A549 (cell line): ENCODE measurements around the gene XRN1. TPM values are rescaled to one million over a fixed set of nuclear protein-coding genes. Genes with fewer than 3 reads are reported as not detected.

ENCODE experiments used
- ATAC-seq, 2 experiments: fragments of 200-7000 bp in 1 of 2; fragments of >200 bp in 1 of 2; cut with Nextera tagmentation in 1 of 2; cut with Tn5 transposase in 1 of 2; 3 replicates each; pipeline versions ENCODE4 v1.8.0 to v1.9.1; 2018 to 2020; ENCODE audit warnings: mild to moderate bottlenecking in 1 of 2, moderate library complexity in 1 of 2
- CTCF ChIA-PET: fragments of 300-600 bp; sonication (Branson Sonifier 250); formaldehyde crosslinking; extraction: SDS; loops from one replicate; lab custom pipeline; 2021; ENCODE audit warnings: antibody characterized with exemption, inconsistent platforms; lab: Yijun Ruan, JAX
- POLR2A ChIA-PET: fragments of 350-600 bp; formaldehyde crosslinking; extraction: SDS; loops from one replicate; lab custom pipeline; 2021; ENCODE audit warnings: antibody characterized with exemption, inconsistent platforms; lab: Yijun Ruan, JAX
- DNase-seq, 2 experiments: peaks; one replicate each; pipeline versions ENCODE4 v3.0.0 to v3.0.0-alpha.2; 2011 to 2016; ENCODE audit warnings: low read depth in 1 of 2, low spot score in 1 of 2
- FAIRE-seq: peaks from 2 replicates; lab custom pipeline; 2011; peaks lifted over from hg19 to GRCh38; lab: Jason Lieb, UNC
- H3K27ac ChIP-seq, 2 experiments: fragments of >200 bp; sonication (Bioruptor Twin); formaldehyde crosslinking; 3 replicates each; pipeline ENCODE4 v1.5.1; 2016 to 2017
- H3K4me1 ChIP-seq: fragments of >200 bp; sonication (Bioruptor Twin); formaldehyde crosslinking; 3 replicates; pipeline ENCODE4 v1.6.1; 2016
- H3K4me2 ChIP-seq: fragments of >200 bp; sonication (Bioruptor Twin); formaldehyde crosslinking; 3 replicates; pipeline ENCODE4 v1.6.1; 2016
- H3K4me3 ChIP-seq: fragments of >200 bp; sonication (Bioruptor Twin); formaldehyde crosslinking; 3 replicates; pipeline ENCODE4 v1.5.1; 2016
- H3K9me3 ChIP-seq: fragments of >200 bp; sonication (Bioruptor Twin); formaldehyde crosslinking; 3 replicates; pipeline ENCODE4 v1.6.1; 2016
- CEBPB ChIP-seq, 2 experiments: fragments of >200 bp in 1 of 2; sonication (Bioruptor Twin) in 1 of 2; formaldehyde crosslinking in 1 of 2; IDR thresholded peaks; 2 replicates each; pipeline ENCODE4 v1.6.1; 2012 to 2016
- CHD2 ChIP-seq: fragments of 150-350 bp; IDR thresholded peaks from 2 replicates; pipeline ENCODE4 v1.6.1; 2014; ENCODE audit warnings: low read length; ENCODE audit not compliant: partially characterized antibody
- FOSL2 ChIP-seq, 2 experiments: fragments of 450-650 bp in 1 of 2; fragments of >200 bp in 1 of 2; sonication (Bioruptor Twin) in 1 of 2; formaldehyde crosslinking; IDR thresholded peaks; 2 replicates each; pipeline versions ENCODE4 v1.5.0 to v1.6.1; 2016 to 2020; ENCODE audit warnings: mild to moderate bottlenecking in 1 of 2, moderate library complexity in 1 of 2
- JUN ChIP-seq, 2 experiments: fragments of >200 bp; sonication (Bioruptor Twin); formaldehyde crosslinking; IDR thresholded peaks; 2 replicates in 1 of 2; 3 replicates in 1 of 2; pipeline ENCODE4 v1.6.1; 2016 to 2017
- KDM5A ChIP-seq: fragments of 200-600 bp; sonication (generic); IDR thresholded peaks from 2 replicates; pipeline ENCODE4 v1.6.1; 2016; ENCODE audit warnings: antibody characterized with exemption, mild to moderate bottlenecking
- PHF8 ChIP-seq: fragments of 200-600 bp; sonication (generic); IDR thresholded peaks from 2 replicates; pipeline ENCODE4 v1.6.1; 2016; ENCODE audit warnings: low read depth, mild to moderate bottlenecking, antibody characterized with exemption, moderate library complexity, borderline replicate concordance
- POLR2A ChIP-seq: IDR thresholded peaks from 2 replicates; pipeline ENCODE4 v1.6.1; 2012; ENCODE audit warnings: mild to moderate bottlenecking, low read length
- POLR2AphosphoS2 ChIP-seq: conservative IDR thresholded peaks from 2 replicates; pipeline ENCODE4 v1.6.1; 2012; ENCODE audit warnings: low read length, improper control_type of control experiment, inconsistent platforms
- RFX5 ChIP-seq: fragments of 450-650 bp; IDR thresholded peaks from 2 replicates; pipeline ENCODE4 v1.7.1; 2014; ENCODE audit warnings: antibody characterized with exemption, mild to moderate bottlenecking, moderate library complexity
- SMC3 ChIP-seq: fragments of >200 bp; sonication (Bioruptor Twin); formaldehyde crosslinking; IDR thresholded peaks from 3 replicates; pipeline ENCODE4 v1.6.1; 2018; ENCODE audit warnings: inconsistent platforms
- TFCP2L1 ChIP-seq: fragments of 250-450 bp; sonication (Bioruptor Pico); IDR thresholded peaks from 2 replicates; pipeline ENCODE4 v1.5.0; 2021; ENCODE audit warnings: mild to moderate bottlenecking
- TP53 ChIP-seq: fragments of 250-450 bp; sonication (Bioruptor Pico); IDR thresholded peaks from 2 replicates; pipeline ENCODE4 v1.5.0; 2021; ENCODE audit warnings: mild to moderate bottlenecking, moderate library complexity
- WGBS: methylation state at CpG from one replicate; pipeline ENCODE4 v1.1.6; 2017; ENCODE audit errors: missing lambda C conversion rate; 5-methylcytosine and 5-hydroxymethylcytosine counted together
- polyA minus RNA-seq: library from RNA; depleted of rRNA, polyadenylated mRNA; stranded (reverse); fragments of >200 nt; gene quantifications from 2 replicates; pipeline ENCODE4 v1.2.3, GENCODE V29; 2011; rRNA and poly(A)+ RNA removed
- polyA plus RNA-seq, 4 experiments: library from polyadenylated mRNA; depleted of rRNA in 3 of 4; stranded (reverse); fragments of >200 nt; fragmentation: RNase III in 1 of 4; extraction: RNeasy Plus Mini Kit Qiagen cat#74134 plus additional on column Dnase treatment in 1 of 4; gene quantifications; 2 replicates in 3 of 4; 3 replicates in 1 of 4; pipeline ENCODE4 v1.2.3, GENCODE V29; 2011 to 2017
- TF ChIP-seq, protein P1 (sequence below): IDR thresholded peaks from 2 replicates; pipeline ENCODE4 v1.6.1; 2012
- TF ChIP-seq, protein P2 (sequence below): fragments of >200 bp; sonication (Bioruptor Twin); formaldehyde crosslinking; IDR thresholded peaks from 3 replicates; pipeline ENCODE4 v1.6.1; 2016
- TF ChIP-seq, protein P3 (sequence below): fragments of 250-450 bp; sonication (Bioruptor Pico); IDR thresholded peaks from 2 replicates; pipeline ENCODE4 v1.5.0; 2021; ENCODE audit warnings: mild to moderate bottlenecking, moderate library complexity, borderline replicate concordance
- TF ChIP-seq, protein P4 (sequence below): fragments of 200-600 bp; sonication (generic); IDR thresholded peaks from 2 replicates; pipeline ENCODE4 v1.6.1; 2016; ENCODE audit warnings: antibody characterized with exemption, mild to moderate bottlenecking, moderate library complexity
- TF ChIP-seq, protein P5 (sequence below): IDR thresholded peaks from 2 replicates; pipeline ENCODE4 v1.6.1; 2012

XRN1 gene, protein sequence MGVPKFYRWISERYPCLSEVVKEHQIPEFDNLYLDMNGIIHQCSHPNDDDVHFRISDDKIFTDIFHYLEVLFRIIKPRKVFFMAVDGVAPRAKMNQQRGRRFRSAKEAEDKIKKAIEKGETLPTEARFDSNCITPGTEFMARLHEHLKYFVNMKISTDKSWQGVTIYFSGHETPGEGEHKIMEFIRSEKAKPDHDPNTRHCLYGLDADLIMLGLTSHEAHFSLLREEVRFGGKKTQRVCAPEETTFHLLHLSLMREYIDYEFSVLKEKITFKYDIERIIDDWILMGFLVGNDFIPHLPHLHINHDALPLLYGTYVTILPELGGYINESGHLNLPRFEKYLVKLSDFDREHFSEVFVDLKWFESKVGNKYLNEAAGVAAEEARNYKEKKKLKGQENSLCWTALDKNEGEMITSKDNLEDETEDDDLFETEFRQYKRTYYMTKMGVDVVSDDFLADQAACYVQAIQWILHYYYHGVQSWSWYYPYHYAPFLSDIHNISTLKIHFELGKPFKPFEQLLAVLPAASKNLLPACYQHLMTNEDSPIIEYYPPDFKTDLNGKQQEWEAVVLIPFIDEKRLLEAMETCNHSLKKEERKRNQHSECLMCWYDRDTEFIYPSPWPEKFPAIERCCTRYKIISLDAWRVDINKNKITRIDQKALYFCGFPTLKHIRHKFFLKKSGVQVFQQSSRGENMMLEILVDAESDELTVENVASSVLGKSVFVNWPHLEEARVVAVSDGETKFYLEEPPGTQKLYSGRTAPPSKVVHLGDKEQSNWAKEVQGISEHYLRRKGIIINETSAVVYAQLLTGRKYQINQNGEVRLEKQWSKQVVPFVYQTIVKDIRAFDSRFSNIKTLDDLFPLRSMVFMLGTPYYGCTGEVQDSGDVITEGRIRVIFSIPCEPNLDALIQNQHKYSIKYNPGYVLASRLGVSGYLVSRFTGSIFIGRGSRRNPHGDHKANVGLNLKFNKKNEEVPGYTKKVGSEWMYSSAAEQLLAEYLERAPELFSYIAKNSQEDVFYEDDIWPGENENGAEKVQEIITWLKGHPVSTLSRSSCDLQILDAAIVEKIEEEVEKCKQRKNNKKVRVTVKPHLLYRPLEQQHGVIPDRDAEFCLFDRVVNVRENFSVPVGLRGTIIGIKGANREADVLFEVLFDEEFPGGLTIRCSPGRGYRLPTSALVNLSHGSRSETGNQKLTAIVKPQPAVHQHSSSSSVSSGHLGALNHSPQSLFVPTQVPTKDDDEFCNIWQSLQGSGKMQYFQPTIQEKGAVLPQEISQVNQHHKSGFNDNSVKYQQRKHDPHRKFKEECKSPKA (N-terminal part only)
- 22.6 and 24.6 TPM in 2 replicates for polyA plus RNA-seq (2011; rRNA removed)
- 1.7 and 2.3 TPM in 2 replicates for polyA plus RNA-seq (2012; cell fraction: cytosol; rRNA removed)
- 0.96 and 3.0 TPM in 2 replicates for polyA plus RNA-seq (2012; cell fraction: nucleus; rRNA removed)
- polyA plus RNA-seq (2017; fragmentation: RNase III; extraction: RNeasy Plus Mini Kit Qiagen cat#74134 plus additional on column Dnase treatment), result 3.5 to 4.2 TPM (median 3.9 TPM) in 3 replicates
- 26.0 TPM in 2 replicates for polyA minus RNA-seq

DNA sequence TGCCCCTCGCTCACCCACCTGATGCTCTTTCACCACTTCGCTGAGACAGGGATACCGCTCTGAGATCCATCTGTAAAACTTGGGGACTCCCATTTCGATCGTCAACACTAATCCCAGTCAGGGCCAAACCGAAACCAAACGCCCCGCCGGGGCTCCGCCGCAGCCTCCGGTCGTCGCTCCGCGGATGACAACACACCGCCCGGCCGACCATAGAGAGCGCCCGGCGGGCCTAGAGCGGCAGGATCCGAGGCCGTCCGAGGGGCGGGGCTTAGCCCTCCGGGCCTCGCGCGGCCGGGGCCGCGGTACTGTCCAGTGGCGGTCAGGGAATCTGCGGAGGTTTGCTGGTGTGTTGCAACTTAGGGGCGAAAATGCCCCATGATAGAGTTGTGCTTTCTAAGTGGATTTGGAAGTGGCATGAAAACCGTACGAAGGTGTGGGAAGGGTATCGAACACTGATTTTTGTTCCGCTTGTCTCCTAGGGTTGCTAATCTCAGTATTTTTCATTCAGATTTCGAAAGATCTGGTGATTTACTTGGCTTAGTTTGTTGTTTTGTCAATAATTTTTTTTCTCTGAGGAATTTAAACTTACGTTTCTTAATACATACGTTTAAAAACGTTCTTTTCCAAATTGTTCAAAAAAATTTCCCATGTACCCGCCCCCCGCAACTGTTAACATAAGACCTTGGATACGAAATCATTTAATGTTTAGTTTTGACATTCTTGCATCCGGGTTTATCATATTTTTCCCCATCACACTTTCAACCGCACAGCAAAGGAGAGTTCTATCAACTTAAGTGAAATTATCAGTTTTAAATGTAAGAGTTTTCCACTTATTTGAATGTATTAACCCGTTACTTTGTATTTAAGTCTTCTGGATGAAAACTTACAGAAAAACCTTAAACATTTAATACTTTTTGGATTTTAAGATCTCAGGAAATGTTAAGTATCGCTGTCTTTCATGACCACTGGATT, at the start of gene XRN1:
Gene XRN1 (minus strand): TSS at position 186 of the 972 bp plus-strand sequence. CDS start 93 bp downstream, at position 93.
- H3K4me1 ChIP-seq, result peaks cover 12% of the 10 kb centered on the region; the same call in 2 of the 3 replicates
- ChIA-PET CTCF (no interaction called here), POLR2A (interaction anchor here (0.7 to 1.3 kb wide), 2 partner anchors 130 to 553 kb away, joined by 3 to 8 read pairs; partner anchors contain the start of genes ATR and U2SURP)
- 16% methylated on average over 26 of the region's 52 CpGs for WGBS
- peak within 1 kb of the TSS; percentile 79 to 94 for H3K27ac ChIP-seq
- no peaks in the 10 kb centered on the region for H3K9me3 ChIP-seq
- peak within 1 kb of the TSS; percentile 80 for H3K4me2 ChIP-seq
- TF ChIP-seq POLR2AphosphoS2, result no peak
- no peak for TF ChIP-seq FOSL2 (IDR thresholded peaks at IDR 0.05)
- no peak for TF ChIP-seq FOSL2 (CRISPR knock-in tag; IDR thresholded peaks at IDR 0.05)
- peak; percentile 38 for TF ChIP-seq CHD2
- TF ChIP-seq, protein P1, sequence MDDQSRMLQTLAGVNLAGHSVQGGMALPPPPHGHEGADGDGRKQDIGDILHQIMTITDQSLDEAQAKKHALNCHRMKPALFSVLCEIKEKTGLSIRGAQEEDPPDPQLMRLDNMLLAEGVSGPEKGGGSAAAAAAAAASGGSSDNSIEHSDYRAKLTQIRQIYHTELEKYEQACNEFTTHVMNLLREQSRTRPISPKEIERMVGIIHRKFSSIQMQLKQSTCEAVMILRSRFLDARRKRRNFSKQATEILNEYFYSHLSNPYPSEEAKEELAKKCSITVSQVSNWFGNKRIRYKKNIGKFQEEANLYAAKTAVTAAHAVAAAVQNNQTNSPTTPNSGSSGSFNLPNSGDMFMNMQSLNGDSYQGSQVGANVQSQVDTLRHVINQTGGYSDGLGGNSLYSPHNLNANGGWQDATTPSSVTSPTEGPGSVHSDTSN, result no peak
- peak; percentile 63; the same call in 1 of the 2 replicates for TF ChIP-seq RFX5
- no peak for TF ChIP-seq TP53 (CRISPR knock-in tag)
- TF ChIP-seq JUN (IDR thresholded peaks at IDR 0.05), result peak; percentile 79 to 81
- no peak for TF ChIP-seq SMC3
- TF ChIP-seq, protein P2, sequence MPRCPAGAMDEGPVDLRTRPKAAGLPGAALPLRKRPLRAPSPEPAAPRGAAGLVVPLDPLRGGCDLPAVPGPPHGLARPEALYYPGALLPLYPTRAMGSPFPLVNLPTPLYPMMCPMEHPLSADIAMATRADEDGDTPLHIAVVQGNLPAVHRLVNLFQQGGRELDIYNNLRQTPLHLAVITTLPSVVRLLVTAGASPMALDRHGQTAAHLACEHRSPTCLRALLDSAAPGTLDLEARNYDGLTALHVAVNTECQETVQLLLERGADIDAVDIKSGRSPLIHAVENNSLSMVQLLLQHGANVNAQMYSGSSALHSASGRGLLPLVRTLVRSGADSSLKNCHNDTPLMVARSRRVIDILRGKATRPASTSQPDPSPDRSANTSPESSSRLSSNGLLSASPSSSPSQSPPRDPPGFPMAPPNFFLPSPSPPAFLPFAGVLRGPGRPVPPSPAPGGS, result peak; percentile 61; the same call in 2 of the 3 replicates
- TF ChIP-seq KDM5A, result peak; percentile 59; the same call in 1 of the 2 replicates
- TF ChIP-seq POLR2A, result peak; percentile 74
- TF ChIP-seq PHF8, result peak; percentile 56
- TF ChIP-seq, protein P3, sequence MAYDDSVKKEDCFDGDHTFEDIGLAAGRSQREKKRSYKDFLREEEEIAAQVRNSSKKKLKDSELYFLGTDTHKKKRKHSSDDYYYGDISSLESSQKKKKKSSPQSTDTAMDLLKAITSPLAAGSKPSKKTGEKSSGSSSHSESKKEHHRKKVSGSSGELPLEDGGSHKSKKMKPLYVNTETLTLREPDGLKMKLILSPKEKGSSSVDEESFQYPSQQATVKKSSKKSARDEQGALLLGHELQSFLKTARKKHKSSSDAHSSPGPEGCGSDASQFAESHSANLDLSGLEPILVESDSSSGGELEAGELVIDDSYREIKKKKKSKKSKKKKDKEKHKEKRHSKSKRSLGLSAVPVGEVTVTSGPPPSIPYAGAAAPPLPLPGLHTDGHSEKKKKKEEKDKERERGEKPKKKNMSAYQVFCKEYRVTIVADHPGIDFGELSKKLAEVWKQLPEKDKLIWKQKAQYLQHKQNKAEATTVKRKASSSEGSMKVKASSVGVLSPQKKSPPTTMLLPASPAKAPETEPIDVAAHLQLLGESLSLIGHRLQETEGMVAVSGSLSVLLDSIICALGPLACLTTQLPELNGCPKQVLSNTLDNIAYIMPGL (CRISPR knock-in tag), result no peak
- TF ChIP-seq CEBPB (IDR thresholded peaks at IDR 0.05), result peak; percentile 58 to 80; a peak in 3 of 4 replicates
- TF ChIP-seq, protein P4, sequence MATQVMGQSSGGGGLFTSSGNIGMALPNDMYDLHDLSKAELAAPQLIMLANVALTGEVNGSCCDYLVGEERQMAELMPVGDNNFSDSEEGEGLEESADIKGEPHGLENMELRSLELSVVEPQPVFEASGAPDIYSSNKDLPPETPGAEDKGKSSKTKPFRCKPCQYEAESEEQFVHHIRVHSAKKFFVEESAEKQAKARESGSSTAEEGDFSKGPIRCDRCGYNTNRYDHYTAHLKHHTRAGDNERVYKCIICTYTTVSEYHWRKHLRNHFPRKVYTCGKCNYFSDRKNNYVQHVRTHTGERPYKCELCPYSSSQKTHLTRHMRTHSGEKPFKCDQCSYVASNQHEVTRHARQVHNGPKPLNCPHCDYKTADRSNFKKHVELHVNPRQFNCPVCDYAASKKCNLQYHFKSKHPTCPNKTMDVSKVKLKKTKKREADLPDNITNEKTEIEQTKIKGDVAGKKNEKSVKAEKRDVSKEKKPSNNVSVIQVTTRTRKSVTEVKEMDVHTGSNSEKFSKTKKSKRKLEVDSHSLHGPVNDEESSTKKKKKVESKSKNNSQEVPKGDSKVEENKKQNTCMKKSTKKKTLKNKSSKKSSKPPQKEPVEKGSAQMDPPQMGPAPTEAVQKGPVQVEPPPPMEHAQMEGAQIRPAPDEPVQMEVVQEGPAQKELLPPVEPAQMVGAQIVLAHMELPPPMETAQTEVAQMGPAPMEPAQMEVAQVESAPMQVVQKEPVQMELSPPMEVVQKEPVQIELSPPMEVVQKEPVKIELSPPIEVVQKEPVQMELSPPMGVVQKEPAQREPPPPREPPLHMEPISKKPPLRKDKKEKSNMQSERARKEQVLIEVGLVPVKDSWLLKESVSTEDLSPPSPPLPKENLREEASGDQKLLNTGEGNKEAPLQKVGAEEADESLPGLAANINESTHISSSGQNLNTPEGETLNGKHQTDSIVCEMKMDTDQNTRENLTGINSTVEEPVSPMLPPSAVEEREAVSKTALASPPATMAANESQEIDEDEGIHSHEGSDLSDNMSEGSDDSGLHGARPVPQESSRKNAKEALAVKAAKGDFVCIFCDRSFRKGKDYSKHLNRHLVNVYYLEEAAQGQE, result peak; percentile 61
- TF ChIP-seq TFCP2L1 (CRISPR knock-in tag), result no peak
- TF ChIP-seq, protein P5, sequence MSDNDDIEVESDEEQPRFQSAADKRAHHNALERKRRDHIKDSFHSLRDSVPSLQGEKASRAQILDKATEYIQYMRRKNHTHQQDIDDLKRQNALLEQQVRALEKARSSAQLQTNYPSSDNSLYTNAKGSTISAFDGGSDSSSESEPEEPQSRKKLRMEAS, result peak; percentile 71; the same call in 1 of the 2 replicates
- FAIRE-seq (no peak), DNase-seq (peak; percentile 94 to 96), ATAC-seq (peak; percentile 98 to 100)
- H3K4me3 ChIP-seq, result peak within 1 kb of the TSS; percentile 69
